K562 treated with DMSO at 1 percent for 12 hours (cell line): ENCODE measurements around the gene ZFP69B. TPM values are rescaled to one million over a fixed set of nuclear protein-coding genes. Genes with fewer than 3 reads are reported as not detected.

ENCODE experiments used
- total RNA-seq: library from RNA; unstranded; fragments of 300-600 nt; gene quantifications from 2 replicates; pipeline ENCODE4 v1.2.3, GENCODE V29; 2022; ENCODE audit not compliant: insufficient read depth

The ZFP69B gene
- 1.2 and 7.6 TPM in 2 replicates for total RNA-seq

GRCh38 chr1:40449684-40450494 lies at the start of gene ZFP69B:
Gene ZFP69B, plus strand, starts transcription at chr1:40450476. Its CDS starts 486 bp downstream, at chr1:40450962.

GRCh38 chr1:40476924-40477677 lies 26.8 kb downstream of the ZFP69B start, which contains the start of gene ZFP69:
Gene ZFP69, plus strand, starts transcription at chr1:40477290. Its CDS starts 2,072 bp downstream, at chr1:40479362.

GRCh38 chr1:40508375-40509341 lies 58.4 kb downstream of the ZFP69B start, which contains the start of gene EXO5:
Gene EXO5, plus strand, starts transcription at chr1:40508767. Its CDS starts 5,778 bp downstream, at chr1:40514545.

Other genes with a start within 250 kb of the ZFP69B start
- gene TMCO2, start 202.5 kb upstream of the ZFP69B start, total RNA-seq, result not detected in 2 replicates
- gene ZMPSTE24, start 192.2 kb upstream of the ZFP69B start, total RNA-seq, result 10.1 and 29.1 TPM in 2 replicates
- 3.2 and 4.0 TPM in 2 replicates for gene COL9A2, start 133.2 kb upstream of the ZFP69B start, total RNA-seq
- 66.2 and 113 TPM in 2 replicates for gene SMAP2, start 76.7 kb upstream of the ZFP69B start, total RNA-seq
- 2.0 and 5.3 TPM in 2 replicates for gene ZFP69, start 26.8 kb downstream of the ZFP69B start, total RNA-seq
- 1.5 and 3.1 TPM in 2 replicates for gene EXO5, start 58.3 kb downstream of the ZFP69B start, total RNA-seq
- gene ZNF684, start 81.2 kb downstream of the ZFP69B start, total RNA-seq, result 5.1 and 5.4 TPM in 2 replicates
- gene RIMS3, start 215.2 kb downstream of the ZFP69B start, total RNA-seq, result 0.74 and 2.1 TPM in 2 replicates
- gene NFYC, start 241.2 kb downstream of the ZFP69B start, total RNA-seq, result 50.2 and 103 TPM in 2 replicates